CD4-positive, alpha-beta T cell treated with Interleukin-21 for 1 hour (primary cell): Measurements from ENCODE around the gene HPSE2.

ENCODE experiments used
- DNase-seq: peaks from one replicate; pipeline ENCODE4 v3.0.0-alpha.2; 2020

HPSE2 gene

GRCh38 chr10:98831391-98831790 is 404.3 kb downstream of the HPSE2 start:
- no peak for DNase-seq

- no peak for DNase-seq
These were observed 409.9 kb downstream of the HPSE2 start for GRCh38 chr10:98825741-98826140.

GRCh38 chr10:98817396-98817795 is 418.3 kb downstream of the HPSE2 start:
- DNase-seq = no peak

GRCh38 chr10:98815039-98815885 is 420.4 kb downstream of the HPSE2 start:
- no peak for DNase-seq

- DNase-seq = no peak
These were observed 421.2 kb downstream of the HPSE2 start for GRCh38 chr10:98814470-98814869.

GRCh38 chr10:98808282-98808892 is 427.3 kb downstream of the HPSE2 start:
- DNase-seq = no peak

- DNase-seq = no peak
These were observed 435.4 kb downstream of the HPSE2 start for GRCh38 chr10:98800263-98800662.

GRCh38 chr10:98795467-98795866 is 440.2 kb downstream of the HPSE2 start:
- no peak for DNase-seq

- no peak for DNase-seq
These were observed 444.8 kb downstream of the HPSE2 start for GRCh38 chr10:98790817-98791216.

- no peak for DNase-seq
These were observed 457.3 kb downstream of the HPSE2 start for GRCh38 chr10:98778277-98778759.

GRCh38 chr10:98758463-98758862 is 477.2 kb downstream of the HPSE2 start:
- DNase-seq = no peak

GRCh38 chr10:98748298-98748697 is 487.4 kb downstream of the HPSE2 start:
- DNase-seq = no peak

- no peak for DNase-seq
These were observed 490.0 kb downstream of the HPSE2 start for GRCh38 chr10:98745645-98746044.

GRCh38 chr10:98720551-98720950 is 515.1 kb downstream of the HPSE2 start:
- DNase-seq = no peak

GRCh38 chr10:98713586-98713985 is 522.1 kb downstream of the HPSE2 start:
- DNase-seq = no peak

- DNase-seq = no peak
These were observed 539.1 kb downstream of the HPSE2 start for GRCh38 chr10:98696516-98696915.

GRCh38 chr10:98694883-98695282 is 540.8 kb downstream of the HPSE2 start:
- DNase-seq = no peak

GRCh38 chr10:98694014-98694413 is 541.6 kb downstream of the HPSE2 start:
- no peak for DNase-seq

GRCh38 chr10:98687685-98688084 is 548.0 kb downstream of the HPSE2 start:
- no peak for DNase-seq

GRCh38 chr10:98684019-98684899 is 551.4 kb downstream of the HPSE2 start:
- no peak for DNase-seq

- no peak for DNase-seq
These were observed 558.8 kb downstream of the HPSE2 start for GRCh38 chr10:98676895-98677294.

GRCh38 chr10:98675902-98676301 is 559.8 kb downstream of the HPSE2 start:
- no peak for DNase-seq

- DNase-seq = no peak
These were observed 562.4 kb downstream of the HPSE2 start for GRCh38 chr10:98673171-98673782.
